Measurements from ENCODE around the gene CACNA2D1.

The CACNA2D1 gene

DNA sequence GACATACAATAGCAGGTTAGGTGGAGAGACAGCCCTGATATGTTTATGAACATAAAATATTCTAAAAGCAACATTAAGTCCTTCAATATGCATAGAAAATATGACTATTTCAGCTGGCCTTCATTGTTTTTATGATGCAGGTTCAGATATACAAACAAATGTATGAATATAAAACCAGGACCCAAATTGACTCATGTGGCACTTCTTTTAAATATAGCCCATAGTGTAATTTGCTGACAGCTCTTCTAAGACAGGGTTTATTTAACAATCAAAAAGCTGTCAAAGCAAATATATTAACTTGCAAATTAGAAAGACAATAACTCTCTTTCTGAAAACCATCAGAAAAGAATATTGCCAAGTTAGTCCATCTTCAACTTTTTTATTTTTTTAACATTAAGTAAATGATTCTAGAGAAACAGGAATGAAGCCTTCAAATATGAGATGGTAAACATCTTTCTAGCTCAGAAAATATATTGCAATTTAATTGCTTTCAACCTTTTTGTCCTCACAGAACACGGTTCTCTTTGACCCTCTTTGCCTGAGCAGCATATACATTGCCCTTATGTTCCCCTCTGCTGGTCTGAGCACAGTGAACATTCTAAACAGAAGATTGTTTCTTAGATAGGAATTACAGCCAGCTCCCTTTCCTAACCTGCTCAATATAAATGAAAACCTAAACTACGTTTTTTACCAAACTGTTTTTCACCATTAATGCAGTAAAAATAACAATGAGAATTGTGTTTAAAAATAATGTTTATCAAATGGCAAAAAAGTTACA is 82.8 kb downstream of the CACNA2D1 start:
- H3K4me3 ChIP-seq (replicated peaks; ENCODE audit: low read depth, low read length): no peak overlapping the region
- TF ChIP-seq CTCF (IDR thresholded peaks at IDR 0.05; ENCODE audit: low read depth, low read length, missing control alignments): no peak
- no peak for DNase-seq (ENCODE audit: extremely low read depth, low read depth)

DNA sequence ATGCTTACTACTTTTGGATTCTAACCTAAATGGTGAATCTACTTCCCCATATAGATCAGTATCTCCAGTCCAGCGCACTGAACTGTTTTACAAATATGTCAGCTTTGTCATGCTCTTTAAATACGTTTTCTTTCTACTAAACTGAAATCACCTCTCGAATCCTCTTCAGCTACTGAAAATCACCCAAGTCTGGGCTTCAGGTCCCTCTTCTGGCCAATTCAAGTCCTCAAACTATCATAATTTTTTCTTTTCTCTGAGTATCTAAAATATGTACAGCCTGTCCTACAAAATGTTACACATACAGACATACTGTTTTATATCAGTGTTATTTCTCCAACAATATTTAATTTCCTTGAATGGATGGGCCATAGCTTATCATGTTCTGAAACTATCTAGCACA is 84.2 kb downstream of the CACNA2D1 start:
- H3K4me3 ChIP-seq (replicated peaks; ENCODE audit: low read depth, low read length): no peak overlapping the region
- DNase-seq (ENCODE audit: extremely low read depth, low read depth): no peak
- no peak for TF ChIP-seq CTCF (IDR thresholded peaks at IDR 0.05; ENCODE audit: low read depth, low read length, missing control alignments)

DNA sequence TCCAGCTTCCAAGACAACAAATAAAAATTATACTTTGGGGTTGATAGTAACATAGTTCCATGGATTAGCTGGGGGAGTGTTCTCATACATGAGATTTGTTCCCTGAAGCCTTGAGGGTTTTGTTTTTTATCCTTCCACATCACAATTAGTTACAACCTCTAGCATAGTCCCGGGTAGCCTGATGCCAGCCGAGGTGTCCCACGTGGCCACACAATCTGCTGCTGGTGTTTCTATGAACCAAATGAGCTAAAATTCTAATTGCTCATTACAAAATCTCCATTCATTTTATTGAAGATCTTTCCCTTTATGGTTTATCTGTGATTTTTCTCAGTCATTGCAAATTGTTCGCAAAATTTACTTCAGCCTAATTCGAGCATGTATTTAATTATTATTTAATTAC is 84.7 kb downstream of the CACNA2D1 start:
- H3K4me3 ChIP-seq (replicated peaks; ENCODE audit: low read depth, low read length): no peak overlapping the region
- no peak for DNase-seq (ENCODE audit: extremely low read depth, low read depth)
- TF ChIP-seq CTCF (IDR thresholded peaks at IDR 0.05; ENCODE audit: low read depth, low read length, missing control alignments): no peak

GRCh38 chr7:82358009-82358578 is 85.5 kb downstream of the CACNA2D1 start:
- TF ChIP-seq CTCF (IDR thresholded peaks at IDR 0.05; ENCODE audit: low read depth, low read length, missing control alignments): no peak
- no peak for DNase-seq (ENCODE audit: extremely low read depth, low read depth)

GRCh38 chr7:82348251-82348650 is 95.3 kb downstream of the CACNA2D1 start:
- no peak for TF ChIP-seq CTCF (IDR thresholded peaks at IDR 0.05; ENCODE audit: low read depth, low read length, missing control alignments)
- no peak overlapping the region for H3K4me3 ChIP-seq (replicated peaks; ENCODE audit: low read depth, low read length)
- DNase-seq (ENCODE audit: extremely low read depth, low read depth): no peak

More at GRCh38 chr7:82358009-82358578, 85.5 kb downstream of the CACNA2D1 start:
- H3K4me3 ChIP-seq (replicated peaks; ENCODE audit: low read depth, low read length): no peak overlapping the region

GRCh38 chr7:82347808-82348207 is 95.8 kb downstream of the CACNA2D1 start:
- DNase-seq (ENCODE audit: extremely low read depth, low read depth): no peak
- no peak overlapping the region for H3K4me3 ChIP-seq (replicated peaks; ENCODE audit: low read depth, low read length)
- TF ChIP-seq CTCF (IDR thresholded peaks at IDR 0.05; ENCODE audit: low read depth, low read length, missing control alignments): no peak
